HG02678 (cell line): ENCODE measurements around the gene NOP56.
"Not testable (repeated sequence)": the region's sequence is repeated elsewhere in the genome, so short reads cannot be mapped to it uniquely, and the experiment has no call there.

Source experiments
- ATAC-seq: cut with Tn5 transposase; IDR thresholded peaks from one replicate; pipeline ENCODE4 v1.9.1; 2021; ENCODE audit warnings: mild to moderate bottlenecking, moderate library complexity; ENCODE audit not compliant: unreplicated experiment

Gene NOP56

DNA sequence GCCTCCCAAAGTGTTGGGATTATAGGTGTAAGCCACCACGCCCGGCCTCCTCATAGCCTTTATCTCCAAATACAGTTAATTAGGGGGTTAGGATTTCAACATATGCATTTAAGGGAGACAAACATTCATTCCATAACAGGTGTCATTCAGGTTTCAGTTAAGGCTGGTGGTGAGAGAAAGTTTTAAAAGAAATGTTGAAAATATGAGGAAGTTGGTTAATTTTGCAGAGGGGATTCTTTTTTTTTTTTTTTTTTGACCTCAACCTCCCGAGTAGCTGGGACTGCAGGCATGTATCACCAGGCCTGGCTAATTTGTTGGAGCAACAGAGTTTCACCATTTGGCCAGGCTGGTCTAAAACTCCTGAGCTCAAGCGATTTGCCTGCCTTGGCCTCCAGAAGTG lies 27.6 kb downstream of the NOP56 start:
- no peak for ATAC-seq

- ATAC-seq = not testable (repeated sequence)
These were observed 29.6 kb downstream of the NOP56 start for GRCh38 chr20:2682040-2682439.

DNA sequence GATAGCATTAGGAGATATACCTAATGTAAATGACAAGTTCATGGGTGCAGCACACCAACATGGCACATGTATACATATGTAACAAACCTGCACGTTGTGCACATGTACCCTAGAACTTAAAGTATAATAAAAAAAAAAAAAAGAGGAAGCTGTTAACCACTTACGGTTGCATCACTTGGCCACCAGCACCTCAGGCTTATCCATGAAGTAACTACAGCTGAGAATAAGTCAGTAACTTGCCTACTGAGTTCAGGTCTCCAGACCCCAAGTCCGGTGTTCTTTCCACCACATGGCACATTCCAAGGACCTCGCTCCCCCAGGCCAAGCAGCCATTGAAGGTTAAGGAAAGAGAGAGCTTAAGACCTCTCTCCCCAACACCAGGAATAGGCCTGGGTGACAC lies 32.4 kb downstream of the NOP56 start:
- not testable (repeated sequence) for ATAC-seq

GRCh38 chr20:2687514-2687913 lies 35.1 kb downstream of the NOP56 start:
- no peak for ATAC-seq

DNA sequence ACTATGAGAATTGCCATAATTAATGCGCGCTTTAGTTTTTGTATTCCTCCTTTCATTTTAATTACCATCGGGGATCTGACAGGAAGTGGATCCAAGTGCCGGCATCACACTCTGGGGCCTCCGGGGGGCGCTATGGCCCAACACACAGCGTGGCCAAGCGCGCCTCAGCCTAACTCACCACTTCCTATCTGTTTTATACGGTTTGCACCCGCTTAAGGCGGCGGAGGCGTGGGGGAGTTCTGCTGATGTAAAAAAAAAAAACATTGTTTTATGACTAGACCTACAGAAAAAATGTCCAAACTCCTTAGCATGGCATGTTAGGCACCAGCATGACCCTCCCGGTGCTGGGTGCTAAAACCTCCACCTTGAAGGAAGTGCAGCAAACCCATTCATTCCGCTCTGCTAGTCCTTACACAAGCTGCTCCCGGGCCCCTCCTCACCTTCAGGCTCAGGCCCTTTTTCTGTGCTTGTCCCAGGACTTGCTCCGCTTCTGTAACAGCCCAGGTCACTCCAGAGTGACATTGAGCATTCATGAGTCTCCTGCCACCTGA lies 35.7 kb downstream of the NOP56 start:
- no peak for ATAC-seq

GRCh38 chr20:2690213-2690612 lies 37.8 kb downstream of the NOP56 start:
- ATAC-seq = no peak

DNA sequence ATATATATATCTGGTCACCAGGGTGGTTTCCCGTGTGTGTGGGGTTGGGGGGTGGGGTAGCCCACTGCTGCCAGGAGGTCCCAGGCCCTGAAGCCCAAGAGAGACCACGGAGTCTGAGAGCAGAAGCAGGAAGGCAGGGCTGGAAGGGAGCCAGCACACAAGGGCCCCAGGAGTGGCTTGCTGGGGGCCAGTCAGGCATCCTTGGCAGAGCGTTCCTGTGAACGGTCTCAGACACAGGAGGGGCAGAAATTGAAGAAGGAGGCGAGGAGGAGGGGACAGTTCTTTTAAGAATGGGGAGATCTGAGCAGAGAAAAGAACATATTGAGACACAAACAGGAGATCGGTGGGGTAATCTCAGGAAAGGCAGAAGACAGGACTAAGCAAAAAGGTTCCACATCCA lies 38.3 kb downstream of the NOP56 start:
- ATAC-seq = no peak

GRCh38 chr20:2691127-2691526 lies 38.7 kb downstream of the NOP56 start:
- ATAC-seq = no peak

DNA sequence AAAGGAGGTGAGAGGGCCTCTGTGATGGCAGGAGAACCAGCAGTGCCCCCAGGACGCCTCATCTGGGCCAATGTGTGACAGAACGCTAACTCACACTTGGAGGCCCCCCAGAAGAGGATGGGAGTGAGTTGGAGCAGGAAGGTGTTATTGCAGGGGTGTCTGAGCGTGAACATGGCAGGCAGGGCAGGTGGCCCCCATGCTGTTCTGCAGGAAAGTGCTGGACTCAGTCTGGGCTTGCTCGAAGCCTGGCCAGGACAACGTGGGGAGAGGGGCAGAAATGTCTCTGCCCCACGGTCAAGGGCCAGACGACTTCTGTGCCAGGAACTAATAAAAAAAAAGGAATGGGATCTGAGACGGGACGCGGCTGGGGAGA lies 39.2 kb downstream of the NOP56 start:
- ATAC-seq = no peak

- no peak for ATAC-seq
These were observed 39.8 kb downstream of the NOP56 start, which contains the start of gene EBF4 for GRCh38 chr20:2692036-2692885. Gene EBF4 (plus strand): TSS chr20:2692780. CDS start chr20:2693646, 866 bp downstream.

DNA sequence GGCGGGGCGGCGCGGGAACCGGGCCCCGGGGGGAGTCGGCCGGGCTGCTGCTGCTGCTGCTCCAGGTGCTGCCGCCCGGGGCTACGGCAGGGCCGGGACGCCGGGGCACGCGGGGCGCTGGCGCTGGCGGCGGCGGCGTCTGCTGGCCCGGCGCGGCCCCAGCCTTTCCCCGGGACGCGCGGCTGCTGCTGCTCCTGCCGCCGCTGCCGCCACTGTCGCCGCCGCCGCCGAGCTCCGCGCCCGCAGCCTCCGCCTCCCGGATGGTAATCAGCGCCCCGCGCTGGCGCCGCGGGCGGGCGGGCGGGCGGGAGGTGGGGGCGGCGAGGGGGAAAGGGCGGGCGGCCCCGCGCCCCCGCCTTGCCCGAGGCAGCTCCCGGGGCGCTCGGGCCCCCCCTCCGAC lies 40.5 kb downstream of the NOP56 start:
- no peak for ATAC-seq

DNA sequence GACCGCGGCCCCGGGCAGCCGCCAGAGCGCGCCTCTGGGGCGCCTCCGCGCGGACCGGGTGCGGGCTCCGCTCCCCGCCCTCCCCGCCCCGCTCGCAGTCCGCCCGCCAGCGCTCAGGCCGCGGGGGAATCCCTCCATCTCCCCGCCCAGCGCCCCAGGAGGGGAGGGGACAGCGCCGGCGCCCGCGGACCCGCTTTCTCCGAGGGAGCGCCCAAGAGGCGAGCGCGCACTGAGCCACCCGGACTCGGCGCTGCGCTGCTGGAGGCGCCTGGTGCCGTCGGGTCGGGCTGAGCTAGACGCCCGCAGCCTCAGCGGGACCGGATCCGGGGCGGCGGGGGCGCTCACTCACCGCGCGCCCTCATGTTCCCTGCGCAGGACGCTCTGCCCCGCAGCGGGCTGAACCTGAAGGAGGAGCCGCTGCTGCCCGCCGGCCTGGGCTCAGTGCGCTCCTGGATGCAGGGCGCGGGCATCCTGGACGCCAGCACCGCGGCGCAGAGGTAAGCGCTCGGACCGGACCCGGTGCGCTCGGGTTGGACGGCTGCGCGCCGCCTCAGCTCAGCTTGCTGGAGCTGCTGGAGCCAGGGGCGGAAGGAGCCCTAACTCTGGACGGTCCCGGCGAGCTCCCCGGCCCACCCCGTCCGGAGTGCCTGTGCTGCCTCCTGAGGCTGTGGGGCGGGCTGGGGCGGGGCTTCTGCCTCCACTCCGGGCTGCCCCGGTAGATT lies 41.0 kb downstream of the NOP56 start:
- ATAC-seq = no peak

- no peak for ATAC-seq
These were observed 41.6 kb downstream of the NOP56 start for GRCh38 chr20:2694008-2694471.

GRCh38 chr20:2694519-2694918 lies 42.1 kb downstream of the NOP56 start:
- ATAC-seq = no peak

DNA sequence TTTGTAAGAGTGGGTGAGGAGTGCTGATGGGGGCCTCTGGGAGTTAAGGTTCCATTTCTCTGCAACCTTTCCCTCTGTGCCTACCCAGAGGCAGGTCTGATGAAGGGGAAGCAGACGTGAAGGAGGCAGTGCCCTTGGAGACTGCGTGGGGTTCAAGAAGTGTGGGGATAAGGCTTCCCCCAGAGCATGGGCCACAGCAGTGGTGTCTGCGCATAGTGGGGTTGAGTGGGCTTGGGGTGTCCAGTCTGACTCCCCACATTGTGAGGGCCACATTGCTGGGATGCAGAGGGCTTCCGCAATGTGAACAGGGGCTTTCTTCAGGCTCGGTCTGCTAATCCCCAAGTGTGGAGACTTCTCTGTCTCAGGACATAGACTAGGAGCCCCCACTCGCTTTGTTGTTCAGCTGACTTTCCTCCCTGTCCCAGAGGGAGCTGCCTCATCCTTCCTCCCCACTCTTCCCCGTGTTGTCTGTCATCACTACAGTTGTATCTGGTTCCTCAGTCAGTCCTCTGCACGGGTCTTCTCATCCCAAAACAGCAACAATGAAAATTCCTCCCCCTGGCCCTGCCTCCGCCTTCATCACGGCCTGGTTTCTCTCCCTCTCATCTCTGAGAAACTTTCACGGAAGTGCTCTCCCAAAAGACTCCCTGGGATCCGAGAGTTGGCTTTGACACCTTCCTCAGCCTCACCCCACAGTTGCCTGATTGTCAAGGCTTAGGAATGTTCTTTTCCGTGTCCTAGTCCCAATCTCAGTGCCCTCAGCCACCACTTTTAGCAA lies 43.0 kb downstream of the NOP56 start:
- ATAC-seq = no peak

- not testable (repeated sequence) for ATAC-seq
These were observed 43.6 kb downstream of the NOP56 start for GRCh38 chr20:2695984-2696525.

GRCh38 chr20:2696646-2697045 lies 44.2 kb downstream of the NOP56 start:
- ATAC-seq = no peak

DNA sequence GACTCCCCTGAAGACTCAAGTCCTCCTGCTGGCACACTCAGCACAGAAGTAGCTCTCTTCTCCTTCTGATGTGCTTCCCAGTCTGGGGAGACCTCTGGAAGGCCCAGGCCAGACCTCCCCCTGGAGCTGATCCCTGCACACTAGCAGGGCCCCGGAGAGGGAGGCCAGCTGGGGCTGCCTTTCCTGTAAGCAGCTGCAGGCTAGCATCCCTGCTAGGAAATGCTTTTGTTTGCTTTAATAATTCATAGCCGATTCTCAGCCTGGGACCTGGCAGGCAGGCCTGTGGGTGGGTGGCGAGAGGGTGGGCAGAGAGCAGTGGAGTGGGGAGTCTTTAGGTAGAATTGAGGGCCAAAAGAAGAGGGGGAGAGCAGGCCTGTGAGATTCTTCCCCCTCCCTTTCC lies 45.3 kb downstream of the NOP56 start:
- ATAC-seq = no peak

DNA sequence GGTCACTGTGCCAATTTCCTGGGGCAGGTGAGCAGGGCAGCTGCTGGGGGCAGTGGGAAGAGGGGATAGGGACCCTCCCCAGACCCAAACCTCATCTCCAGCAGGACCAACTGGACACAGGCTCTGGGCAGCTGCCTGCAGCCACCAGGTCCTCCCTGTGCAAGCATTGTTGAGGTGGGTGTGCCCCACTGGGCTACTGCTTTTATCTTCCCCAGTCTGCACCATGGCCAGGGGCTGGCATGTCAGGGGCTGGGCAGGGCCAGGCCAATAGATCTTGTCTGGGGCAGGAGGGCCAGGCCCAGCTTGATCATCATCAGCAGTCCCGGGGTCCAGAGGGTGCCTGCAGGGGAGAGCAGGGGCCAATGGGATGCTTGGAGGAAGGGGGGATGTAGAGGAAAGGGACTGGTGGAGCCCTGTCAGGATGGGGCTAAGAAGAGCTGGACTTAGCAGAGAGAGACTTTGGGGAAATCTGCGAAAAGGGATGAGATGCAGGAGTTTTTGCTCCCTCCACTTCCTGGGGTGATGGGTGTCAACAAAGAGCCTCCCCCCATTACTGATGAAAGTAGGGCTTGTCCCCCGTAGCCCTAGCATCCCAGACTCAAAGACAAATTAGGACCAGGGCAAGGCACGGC lies 45.9 kb downstream of the NOP56 start:
- ATAC-seq = no peak

DNA sequence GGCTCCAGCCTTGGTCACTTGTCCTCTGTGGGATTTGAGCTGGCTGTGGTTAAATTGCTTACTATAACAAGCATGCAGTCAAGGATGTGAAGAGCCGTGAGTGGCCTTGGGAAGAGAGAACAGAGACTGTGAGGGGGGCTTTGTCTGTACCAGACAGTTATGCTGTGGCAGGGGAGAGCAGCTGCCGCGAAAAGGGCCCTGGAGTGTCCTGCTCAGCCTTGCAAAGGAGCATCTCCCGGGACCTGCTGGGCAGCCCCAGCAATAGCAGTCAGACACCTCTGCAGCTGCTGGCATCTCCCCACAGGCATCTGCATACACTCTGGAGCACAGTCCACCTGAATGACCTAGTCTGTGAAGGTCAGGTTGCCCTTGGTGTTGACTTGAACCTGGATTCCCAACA lies 46.5 kb downstream of the NOP56 start:
- ATAC-seq = no peak
